GM21381 (cell line): Measurements from ENCODE around the gene PRSS22.

Experiments
- ATAC-seq: cut with Tn5 transposase; IDR thresholded peaks from one replicate; pipeline ENCODE4 v1.9.1; 2021; ENCODE audit warnings: mild to moderate bottlenecking, moderate library complexity; ENCODE audit not compliant: unreplicated experiment

Gene PRSS22

DNA sequence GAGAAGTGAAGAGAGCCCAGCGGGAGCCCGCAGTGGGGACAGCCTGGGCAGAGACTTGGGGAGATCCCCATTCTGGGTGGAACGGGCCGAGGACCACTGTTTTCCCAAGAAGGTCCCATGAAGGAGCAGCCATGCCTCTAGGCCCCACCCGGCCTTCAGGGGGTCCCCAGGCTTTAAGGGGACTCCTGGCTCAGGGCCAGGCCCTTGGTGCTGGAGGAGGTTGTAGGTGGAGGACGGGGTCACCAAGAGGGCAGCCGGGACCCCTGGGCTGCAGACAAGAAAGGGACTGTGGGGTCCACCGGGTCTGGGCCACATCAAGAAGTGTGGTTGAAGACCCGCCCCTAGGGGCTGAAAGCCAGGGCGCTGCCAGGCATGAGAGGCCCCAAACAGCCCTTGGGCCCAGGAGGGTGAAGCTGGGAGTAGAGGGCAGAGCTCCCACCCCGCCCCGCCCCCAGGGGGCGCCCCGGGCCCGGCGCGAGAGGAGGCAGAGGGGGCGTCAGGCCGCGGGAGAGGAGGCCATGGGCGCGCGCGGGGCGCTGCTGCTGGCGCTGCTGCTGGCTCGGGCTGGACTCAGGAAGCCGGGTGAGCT lies 41.1 kb downstream of the PRSS22 start, which contains the start of gene PRSS21:
PRSS21 (plus strand) TSS at position 487 of the 589 bp plus-strand sequence; CDS start at position 519, 32 bp downstream.
- ATAC-seq, result no peak

- ATAC-seq, result no peak
Observed at GRCh38 chr16:2815299-2815771, 42.6 kb downstream of the PRSS22 start.

- no peak for ATAC-seq
Observed at GRCh38 chr16:2814551-2815298, 43.2 kb downstream of the PRSS22 start.

- ATAC-seq, result no peak
Observed at GRCh38 chr16:2813771-2814221, 44.2 kb downstream of the PRSS22 start.

GRCh38 chr16:2811703-2812471 lies 46.1 kb downstream of the PRSS22 start:
- ATAC-seq, result no peak

DNA sequence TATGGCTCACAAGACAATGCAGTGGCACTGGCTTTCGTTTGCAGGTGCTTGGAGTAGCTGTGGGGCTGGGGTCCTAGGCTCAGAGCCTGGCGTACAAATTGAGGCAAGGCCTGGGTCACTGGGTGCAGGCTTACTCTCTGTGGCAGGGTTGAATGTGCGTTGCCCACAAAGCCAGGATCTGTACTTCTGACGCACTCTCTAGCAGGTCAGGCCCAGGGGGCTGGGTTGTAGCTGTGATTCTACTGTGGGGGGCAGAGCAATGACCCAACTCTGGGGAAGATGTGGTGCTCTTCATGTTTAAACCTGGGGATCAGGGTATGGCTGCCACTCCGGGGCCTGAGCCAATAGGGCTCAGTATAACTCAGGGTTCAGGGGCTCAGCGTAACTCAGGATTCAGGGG lies 47.3 kb downstream of the PRSS22 start:
- ATAC-seq, result no peak

GRCh38 chr16:2809149-2809760 lies 48.7 kb downstream of the PRSS22 start:
- ATAC-seq, result no peak

- ATAC-seq, result no peak
Observed at GRCh38 chr16:2808181-2808580, 49.8 kb downstream of the PRSS22 start.

DNA sequence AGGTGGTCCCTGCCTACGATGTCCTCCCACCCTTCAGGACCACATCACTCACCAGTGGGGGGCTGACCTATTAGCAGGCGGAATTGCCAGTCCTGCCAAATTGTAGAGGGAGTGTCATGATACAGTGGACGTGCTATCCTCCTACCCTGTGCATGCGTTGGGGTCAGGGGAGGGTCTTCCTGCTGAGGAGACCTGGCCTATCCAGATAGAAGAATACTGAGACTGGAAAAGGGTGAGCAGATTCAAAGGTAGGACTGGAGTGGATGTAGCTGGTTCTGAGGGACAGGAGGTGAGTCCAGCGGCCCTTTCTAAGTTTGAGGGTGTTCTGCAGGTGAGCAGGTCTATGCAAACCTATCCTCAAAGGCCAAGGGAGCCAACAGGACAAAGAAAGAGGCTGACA lies 51.7 kb downstream of the PRSS22 start:
- ATAC-seq, result no peak

DNA sequence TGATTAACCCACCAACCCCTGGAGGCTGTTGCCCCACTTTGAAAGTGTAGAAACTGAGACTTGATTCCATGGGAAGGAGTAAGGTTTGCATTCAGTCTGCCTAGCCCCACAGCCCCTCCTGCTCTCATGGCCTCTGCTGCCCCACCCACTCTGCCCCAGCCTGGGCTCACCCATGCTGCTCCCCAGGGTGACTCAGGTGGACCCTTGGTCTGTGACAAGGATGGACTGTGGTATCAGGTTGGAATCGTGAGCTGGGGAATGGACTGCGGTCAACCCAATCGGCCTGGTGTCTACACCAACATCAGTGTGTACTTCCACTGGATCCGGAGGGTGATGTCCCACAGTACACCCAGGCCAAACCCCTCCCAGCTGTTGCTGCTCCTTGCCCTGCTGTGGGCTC lies 53.2 kb downstream of the PRSS22 start:
- ATAC-seq, result no peak

- ATAC-seq, result no peak
Observed at GRCh38 chr16:2803545-2804195, 54.3 kb downstream of the PRSS22 start.
